Stimulated activated CD8-positive, alpha-beta memory T cell treated with anti-CD3 and anti-CD28 coated beads, Interleukin-4, amount 100 ng/mL, for 4 hours (primary cell): ENCODE measurements around the gene CD248.
"Not testable (repeated sequence)": the region's sequence is repeated elsewhere in the genome, so short reads cannot be mapped to it uniquely, and the experiment has no call there.

Source experiments
- DNase-seq, 2 donors: peaks; one replicate each; pipeline ENCODE4 v3.0.0-alpha.2; 2020; ENCODE audit warnings: low read depth in 2 of 2, low spot score in 1 of 2

CD248 gene

DNA sequence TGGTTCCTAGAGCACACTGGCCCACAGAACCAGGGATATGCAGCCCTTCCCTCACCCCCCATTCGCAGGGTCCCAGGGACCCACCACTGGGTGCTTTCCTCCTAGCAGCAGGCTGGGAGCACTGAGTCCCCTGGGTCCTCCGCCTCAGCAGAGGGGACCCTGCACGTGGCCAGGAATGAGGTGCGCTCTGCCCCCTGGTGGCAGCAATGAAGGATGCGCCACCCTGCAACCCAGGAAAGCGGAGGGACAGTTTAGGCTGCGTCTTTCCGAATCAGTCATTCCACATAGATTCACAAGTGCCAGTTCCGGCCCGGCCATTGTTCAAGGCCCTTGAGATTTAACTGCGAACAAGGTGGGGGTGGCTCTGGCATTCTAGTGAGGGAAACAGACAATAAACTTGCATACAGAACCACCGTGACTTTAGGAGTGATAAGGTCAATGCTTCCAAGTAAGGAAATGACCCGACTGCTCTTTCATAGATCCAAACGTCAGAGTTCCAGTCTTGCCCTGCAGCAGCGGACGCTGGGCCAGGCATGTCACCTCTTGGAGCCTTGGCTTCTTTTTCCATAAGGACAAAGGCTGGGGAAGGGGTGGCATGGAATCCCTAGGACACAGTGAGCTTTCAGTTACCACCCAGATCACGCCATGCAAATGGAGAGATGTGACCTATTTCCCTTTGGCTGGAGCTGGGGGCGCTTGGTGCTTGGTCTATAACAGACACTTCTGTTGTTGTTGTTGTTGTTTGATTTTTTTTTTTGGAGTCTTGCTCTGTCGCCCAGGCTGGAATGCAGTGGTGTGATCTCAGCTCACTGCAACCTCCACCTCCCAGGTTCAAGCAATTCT lies 11.7 kb upstream of the CD248 start:
- DNase-seq: peak; percentile 54 to 59

DNA sequence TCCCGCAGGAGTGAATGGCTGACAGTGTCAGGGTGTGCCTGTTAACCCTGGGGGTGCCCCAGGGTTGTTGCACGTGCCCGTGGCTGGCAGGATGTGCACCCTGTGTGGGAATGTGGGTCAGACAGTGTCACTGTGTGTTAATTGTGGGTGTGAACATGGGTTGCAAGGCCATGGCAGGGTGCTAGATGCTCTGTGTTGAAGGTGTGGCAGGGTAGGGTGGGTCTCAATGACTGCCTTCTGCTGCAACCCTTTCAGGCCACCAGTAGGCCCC lies 11.1 kb upstream of the CD248 start:
- no peak for DNase-seq

DNA sequence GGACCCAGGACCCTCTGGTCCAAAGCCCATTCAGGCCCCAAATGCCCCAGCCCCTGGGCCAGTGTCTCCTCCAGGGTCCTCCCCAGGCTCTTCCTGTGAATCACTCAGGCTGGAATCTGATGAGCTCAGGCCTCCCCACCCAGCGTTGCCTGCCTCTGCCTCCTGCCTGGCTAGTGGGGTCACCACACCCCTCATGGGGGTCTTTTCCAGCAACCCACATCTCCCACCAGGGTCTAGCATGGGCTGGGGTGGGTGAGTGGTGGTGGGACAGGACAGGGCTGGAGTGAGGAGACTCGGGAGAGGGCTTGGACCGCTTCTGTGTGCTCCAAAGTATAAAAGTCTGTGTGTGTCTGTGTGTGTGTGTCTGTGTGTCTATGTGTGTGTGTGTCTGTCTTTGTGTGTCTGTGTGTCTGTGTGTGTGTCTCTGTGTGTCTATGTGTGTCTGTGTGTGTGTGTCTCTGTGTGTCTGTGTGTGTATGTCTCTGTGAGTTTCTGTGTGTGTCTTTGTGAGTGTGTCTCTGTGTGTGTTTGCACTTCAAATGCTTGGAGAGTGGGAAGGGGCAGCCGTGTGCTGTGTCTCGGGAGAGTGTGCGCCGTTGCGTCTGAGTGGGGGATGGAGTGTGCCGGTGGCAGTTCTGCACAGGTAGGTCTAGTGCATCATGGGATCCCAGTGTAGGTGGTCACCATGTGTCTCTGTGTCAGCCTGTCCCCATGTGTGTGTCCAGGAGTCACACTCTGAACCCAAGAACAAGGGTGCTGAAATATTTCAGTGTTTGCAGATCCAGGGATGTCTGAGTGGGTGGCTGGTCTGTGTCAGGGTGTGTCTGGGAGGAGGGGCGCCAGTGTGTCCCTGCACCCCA lies 10.6 kb upstream of the CD248 start:
- DNase-seq: no peak

DNA sequence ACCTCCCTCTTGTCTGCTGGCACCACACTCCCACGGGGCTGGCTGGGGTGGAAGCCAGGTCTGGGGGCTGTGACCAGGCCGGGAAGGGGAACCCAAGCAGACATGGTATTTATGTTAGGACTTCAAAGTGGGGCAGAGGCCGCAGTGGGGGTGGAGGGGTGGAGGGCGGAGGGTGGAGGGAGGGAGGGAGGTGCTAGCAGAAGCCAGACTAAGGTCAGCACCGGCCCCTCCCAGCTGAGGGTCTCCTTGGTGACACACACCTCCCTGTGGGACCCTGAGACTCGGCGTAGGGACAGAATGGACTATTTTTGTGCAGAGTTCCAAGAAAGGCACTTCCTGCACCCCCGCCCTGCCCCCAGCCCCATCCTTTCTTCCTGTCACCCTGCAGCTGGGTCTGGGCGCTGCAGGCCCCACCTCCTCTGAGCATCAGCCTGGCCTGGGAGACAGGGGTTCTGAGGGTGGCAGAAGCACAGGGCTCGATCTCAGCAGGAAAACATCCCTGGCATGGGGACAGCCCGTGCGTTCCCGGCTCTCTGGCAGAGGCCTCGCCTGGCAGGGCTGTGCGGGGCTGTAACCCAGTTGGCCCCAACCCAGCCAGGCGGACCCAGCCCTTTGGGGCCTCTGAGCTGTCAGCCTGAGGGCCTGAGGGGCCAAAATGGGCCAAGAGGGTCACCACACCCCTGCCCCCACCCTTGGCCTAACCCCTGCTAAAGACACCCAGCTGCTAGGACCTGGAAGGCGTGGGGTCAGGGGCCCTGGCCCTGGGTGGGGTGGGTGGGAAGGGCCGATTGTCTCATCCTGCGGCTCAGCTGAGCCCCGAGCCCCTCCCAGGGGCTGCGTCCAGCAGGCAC lies 9.6 kb upstream of the CD248 start:
- DNase-seq: no peak

DNA sequence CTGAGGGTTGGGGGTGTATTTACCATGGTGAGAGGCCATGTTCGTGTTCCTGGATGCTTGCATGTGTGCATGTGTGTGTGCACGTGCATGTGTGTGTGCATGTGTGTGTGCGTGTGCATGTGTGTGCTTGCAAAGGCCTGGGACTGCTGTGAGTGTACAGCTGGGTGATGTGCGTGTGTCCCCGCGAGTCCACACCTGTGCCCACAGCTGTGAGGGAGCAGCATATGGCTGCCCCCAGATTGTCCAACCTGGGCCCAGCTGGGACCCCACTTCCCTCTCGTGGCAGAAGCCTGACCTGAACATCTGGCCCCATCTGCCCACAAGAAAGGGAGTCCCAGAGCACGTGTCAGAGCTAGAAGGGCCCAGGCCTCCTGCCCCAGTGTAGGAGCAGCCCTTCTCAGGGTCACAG lies 8.4 kb upstream of the CD248 start:
- no peak for DNase-seq

DNA sequence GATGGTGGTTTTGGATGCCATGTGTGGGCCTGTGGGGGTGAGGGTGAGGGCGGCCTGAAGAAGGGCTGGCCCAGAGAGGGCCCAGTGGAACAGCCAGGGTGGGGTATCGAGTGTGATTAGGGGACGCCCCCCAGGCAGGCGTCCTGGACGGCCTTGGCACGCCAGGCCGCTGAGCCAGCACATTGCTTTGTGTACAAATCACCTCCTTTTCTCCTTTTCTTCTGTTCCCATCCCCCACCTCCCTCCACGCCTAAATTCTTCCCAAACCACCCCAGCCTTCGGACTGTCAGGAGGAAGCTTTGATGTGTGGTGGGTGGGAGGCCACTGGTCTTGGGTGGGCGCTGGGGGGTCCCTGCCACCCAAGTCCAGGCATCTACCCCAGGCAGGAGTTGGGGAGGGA lies 7.8 kb upstream of the CD248 start:
- no peak for DNase-seq

DNA sequence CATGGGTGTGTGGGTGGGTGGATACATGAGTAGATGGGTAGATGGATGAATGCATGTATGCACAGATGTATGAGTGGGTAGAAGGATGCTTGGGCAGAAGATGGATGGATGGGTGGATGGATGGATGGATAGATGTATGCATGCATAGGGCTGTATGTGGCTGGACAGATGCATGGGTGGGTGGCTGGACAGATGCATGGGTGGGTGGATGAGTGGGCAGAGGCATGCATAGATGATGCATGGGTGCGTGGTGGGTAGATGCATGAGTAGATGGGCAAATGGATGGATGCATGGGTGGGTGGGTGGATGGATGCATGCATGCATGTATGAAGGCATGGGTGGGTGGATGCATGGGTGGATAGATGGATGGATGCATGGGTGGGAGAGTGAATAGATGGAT lies 6.8 kb upstream of the CD248 start:
- DNase-seq: no peak

DNA sequence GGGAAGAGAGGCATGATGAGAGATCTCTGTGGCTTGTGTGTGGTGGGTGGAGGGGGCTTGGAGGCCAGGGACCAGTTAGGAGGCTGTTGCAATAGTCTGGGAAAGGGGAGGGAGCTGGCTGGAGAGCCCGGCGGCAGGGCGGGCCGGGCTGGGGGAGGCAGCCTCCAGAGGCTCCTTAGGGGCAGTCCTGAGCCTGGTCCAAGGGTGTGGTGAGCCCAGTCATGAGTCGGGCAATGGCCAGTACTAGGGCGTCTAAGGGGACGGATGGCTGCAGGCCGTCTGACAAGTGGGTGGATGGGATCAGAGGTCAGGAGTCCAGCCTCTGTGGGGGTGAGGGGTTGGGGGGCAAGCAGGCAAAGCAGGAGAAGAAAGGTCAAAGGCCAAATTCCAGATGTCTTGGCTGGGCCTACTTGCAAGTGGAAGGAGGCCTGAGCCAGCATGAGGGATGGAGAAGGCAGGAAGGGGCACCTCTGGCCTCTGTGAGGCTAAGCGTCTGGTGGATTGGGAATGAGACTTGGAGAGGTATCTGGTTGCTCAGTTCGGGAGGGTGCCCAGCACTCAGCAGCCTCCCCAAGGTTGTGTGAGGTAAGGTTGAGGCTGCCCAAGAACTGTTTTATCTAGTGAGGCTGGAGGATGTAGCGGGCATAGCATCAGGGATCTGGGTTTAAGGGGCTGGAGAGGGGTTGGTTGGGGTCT lies 6.0 kb upstream of the CD248 start:
- no peak for DNase-seq

DNA sequence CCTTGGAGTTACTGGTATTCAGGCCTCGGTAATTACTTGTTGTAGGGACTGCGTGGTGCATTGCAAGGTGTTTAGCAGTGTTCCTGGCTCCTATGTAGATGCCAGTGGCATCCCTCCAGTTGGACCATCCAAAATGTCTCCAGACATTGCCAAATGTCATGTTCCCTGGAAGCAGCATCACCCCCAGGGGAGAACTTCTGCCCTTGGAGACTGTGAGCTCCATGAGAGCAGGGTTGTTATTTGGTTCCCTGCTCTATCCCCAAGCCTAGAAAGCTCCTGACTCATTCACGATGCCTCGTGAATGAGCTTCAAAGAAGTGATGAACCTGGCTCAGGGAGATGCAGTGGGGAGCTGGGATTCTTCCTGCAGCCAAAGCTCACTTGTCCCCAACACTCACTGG lies 4.8 kb upstream of the CD248 start:
- no peak for DNase-seq

DNA sequence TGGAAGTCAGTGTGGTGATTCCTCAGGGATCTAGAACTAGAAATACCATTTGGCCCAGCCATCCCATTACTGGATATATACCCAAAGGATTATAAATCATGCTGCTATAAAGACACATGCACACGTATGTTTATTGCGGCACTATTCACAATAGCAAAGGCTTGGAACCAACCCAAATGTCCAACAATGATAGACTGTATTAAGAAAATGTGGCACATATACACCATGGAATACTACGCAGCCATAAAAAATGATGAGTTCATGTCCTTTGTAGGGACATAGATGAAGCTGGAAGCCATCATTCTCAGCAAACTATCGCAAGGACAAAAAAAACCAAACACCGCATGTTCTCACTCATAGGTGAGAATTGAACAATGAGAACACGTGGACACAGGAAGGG lies 3.9 kb upstream of the CD248 start:
- not testable (repeated sequence) for DNase-seq

DNA sequence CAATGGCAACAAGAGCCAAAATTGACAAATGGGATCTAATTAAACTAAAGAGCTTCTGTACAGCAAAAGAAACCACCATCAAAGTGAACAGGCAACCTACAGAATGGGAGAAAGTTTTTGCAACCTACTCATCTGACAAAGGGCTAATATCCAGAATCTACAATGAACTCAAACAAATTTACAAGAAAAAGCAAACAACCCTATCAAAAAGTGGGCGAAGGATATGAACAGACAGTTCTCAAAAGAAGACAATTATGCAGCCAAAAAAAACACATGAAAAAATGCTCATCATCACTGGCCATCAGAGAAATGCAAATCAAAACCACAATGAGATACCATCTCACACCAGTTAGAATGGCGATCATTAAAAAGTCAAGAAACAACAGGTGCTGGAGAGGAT lies 3.4 kb upstream of the CD248 start:
- DNase-seq: not testable (repeated sequence)

DNA sequence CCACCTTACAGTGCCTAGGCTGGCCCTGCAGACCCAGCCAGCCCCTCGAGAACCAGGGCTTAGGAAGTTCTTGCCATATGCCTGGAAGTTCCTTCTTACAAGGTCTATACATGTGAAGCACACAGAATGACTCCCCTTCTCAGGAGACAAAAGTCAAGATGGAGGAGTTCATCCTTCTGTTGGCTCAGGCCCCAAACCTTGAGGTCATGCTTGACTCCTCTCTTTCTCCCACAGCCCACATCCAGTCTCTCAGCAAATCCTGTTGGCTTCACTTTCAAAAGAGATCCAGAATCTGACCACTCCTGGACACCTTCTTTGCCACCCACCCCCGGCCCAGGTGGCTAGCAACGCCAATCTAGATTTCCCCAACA lies 1.7 kb upstream of the CD248 start:
- no peak for DNase-seq

DNA sequence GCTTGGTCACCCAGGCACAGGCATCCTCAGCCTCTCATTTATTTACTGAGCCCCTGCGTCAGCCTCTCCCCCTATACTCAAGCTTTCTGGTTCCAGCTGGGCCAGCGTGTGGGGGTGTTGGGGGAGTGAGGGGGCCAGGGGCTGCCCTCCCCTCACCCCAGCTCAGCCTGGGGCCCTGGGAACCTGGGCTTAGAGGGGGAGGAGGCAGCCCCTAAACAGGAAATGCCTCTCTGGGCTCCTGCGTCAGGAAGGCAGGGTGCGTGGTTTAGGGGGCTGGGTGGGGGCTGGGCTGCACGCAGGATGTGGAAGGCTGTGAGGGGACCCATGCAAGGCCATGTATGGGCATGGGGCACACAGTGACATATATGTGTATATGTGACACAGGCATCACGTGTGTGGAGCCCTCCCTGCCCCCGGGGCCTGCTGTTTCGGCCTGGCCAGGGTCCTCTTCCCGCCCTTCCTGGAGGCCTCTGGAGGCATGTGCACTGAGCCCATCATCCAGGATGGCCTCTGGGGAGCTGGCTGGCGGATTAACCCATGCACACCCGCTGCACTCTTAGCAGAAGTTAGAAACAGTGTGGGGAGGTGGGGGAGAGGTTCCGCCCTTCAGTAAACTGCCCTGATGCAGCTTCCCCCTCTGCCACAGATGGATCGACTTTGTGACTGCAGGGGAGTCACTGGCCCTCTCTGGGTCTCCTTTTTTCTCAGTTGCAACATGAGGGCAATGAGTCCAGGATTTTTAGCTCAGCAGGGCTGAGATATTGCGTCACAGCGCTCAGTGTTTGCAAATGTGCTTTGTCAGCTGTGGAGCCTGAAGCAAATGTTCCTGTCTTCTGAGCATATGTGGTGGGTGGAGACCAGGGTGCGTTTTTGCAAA lies 1.1 kb upstream of the CD248 start:
- DNase-seq: peak in 1 of 2 donors; percentile 39

DNA sequence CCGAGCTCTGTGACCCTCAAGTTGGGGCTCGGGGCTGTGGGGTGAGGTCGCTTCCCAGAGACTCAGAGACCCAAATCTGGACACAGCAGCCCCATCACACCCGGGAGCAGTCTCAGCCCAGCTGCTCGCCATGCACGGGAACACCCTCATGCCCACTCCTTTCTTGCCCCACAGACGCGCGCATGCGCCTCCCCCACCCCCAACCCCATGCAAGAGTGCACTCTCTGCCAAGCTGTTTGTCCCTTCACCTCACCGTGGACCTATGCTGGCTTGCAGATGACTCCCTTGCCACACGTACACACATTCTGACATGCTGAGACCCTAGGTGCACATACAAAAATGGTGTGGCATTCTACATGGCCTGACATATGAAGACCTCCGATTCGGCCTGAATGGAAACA lies 478 bp upstream of the CD248 start:
- no peak for DNase-seq

DNA sequence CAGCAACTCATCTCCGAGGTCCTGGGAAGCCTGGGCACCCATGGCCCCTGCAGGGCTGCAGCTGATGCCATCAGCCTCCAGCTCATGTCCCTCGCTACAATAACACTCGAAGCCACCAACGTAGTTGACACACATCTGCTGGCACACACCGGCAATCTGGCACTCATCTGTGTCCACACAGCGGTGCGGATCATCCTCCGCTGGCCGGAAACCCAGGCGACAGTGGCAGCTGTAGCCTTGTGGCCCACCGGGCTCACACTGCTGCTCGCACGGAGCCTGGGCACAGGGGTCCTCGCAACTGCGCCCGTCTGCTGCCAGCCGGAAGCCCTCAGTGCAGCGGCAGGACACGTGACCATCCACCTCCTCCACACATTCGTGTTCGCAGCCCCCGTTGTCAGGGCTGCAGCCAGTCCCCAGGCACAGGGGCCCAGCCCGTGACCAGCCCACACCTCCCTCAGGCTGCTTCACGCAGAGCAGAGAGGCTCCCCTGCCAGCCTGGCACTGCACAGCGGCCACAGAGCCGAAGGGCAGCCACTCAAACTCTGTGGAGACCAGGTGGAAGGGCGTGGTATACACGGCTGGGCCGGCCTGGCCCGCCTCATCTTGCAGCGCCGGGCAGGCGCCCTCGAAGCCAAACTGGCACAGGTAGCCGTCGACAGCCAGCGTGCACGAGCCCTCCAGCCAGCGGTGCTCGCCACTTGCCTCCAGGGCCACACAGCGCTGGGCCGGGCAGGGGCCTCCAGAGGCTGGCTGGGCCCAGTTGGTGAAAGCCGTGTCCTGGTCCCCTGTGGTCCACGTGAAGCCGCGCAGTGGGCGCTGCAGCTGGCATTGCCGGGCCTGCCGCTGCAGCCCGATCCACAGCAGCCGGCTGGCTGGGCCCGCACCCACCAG lies 678 bp downstream of the CD248 start:
- DNase-seq: no peak

DNA sequence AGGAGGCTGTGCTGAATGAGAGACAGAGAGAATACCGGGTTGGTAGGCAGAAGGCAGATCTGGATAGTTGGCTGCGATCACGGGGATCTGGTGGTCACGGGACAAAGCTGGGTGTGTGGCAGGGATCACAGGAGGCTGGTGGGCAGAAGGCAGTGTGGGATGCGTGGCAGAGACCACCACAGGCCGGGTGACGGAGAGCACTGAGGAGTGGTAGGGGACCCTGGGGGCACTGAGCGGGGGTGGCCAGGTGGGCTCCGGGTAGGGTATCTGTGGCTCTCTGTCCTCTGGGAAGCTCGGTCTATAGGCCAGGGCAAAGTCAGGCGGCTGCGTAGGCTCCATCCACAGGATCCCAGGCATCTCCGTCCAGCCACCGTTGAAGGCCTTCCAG lies 1.4 kb downstream of the CD248 start:
- DNase-seq: no peak

DNA sequence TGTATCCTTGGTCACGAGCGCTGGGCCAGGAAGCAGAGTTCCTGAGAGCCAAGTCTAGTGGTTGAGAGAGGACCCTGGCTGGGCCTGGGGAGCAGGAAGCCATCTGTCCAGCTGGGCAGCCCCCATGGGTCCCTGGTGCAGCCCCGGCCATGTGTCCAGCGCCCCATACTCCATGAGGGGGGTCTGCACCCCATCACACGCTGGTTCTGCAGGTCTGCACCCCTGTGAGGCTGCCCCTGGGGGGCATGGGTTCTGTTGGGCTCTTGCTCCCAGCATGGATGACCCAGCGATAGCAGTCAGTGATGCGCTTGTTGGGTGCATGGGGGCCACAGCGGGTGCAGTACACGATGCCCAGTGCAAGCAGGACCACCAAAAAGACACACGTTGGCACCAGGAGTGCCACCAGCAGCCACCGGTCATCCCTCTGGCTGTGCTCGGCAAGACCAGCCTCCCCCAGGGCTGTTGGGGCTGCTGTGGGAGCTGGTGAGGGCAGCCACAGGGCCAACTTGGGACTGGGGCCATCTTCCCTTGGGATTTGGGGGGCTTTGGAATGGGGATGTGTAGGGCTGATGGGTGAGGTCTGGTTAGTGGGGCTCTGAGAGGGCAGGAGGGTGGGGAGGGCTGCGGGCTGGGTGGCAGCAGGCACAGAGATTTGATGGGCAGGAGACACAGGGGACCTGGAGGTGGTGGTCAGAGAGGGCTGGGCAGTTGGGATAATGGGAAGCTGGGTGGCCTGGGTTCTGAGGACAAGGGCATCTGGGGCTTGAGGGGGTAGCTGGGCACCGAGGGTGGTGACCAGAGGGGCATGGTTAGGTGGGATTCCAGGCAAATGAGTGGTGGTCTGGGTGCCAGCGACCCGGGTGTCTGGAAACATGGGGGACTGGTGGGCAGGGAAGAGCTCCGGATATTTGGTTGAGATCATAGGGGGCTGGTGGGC lies 2.0 kb downstream of the CD248 start:
- DNase-seq: no peak

DNA sequence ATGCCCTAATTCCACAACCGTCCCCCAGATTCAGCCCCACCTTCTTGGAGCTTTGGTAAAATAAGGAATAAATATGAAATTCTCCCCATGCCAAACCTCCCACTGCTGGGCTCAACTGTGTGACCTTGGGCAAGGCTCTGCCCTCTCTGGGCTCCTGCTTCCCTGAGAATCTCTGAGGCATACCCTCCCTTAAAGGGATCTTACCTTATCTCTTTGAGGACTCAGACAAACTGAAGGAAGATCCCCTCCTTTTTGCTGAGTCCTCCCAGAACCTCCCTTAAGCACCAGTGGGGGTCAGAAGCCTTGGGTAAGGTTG lies 2.7 kb downstream of the CD248 start:
- DNase-seq: no peak
